Renal pelvis (tissue), 4 donors: ENCODE measurements around the gene ZNF561. TPM values are rescaled to one million over a fixed set of nuclear protein-coding genes. Genes with fewer than 3 reads are reported as not detected.
"Not testable (repeated sequence)": the region's sequence is repeated elsewhere in the genome, so short reads cannot be mapped to it uniquely, and the experiment has no call there.

Source experiments
- DNase-seq: peaks from one replicate; pipeline ENCODE4 v3.0.0-alpha.2; 2013
- polyA plus RNA-seq, 3 donors: library from polyadenylated mRNA; unstranded; fragments of 120-200 nt; gene quantifications; one replicate each; pipeline ENCODE4 v1.2.1, GENCODE V29; 2013; ENCODE audit not compliant: insufficient read length in 3 of 3

ZNF561 gene
- polyA plus RNA-seq, 3 donors: 43.7 to 58.9 (median 57.6) TPM

- peak; percentile 65 for DNase-seq
Observed at GRCh38 chr19:9586764-9587163, 34.3 kb downstream of the ZNF561 start.

- DNase-seq: peak; percentile 92
Observed at GRCh38 chr19:9584073-9584833, 36.8 kb downstream of the ZNF561 start, which contains the start of gene ZNF121. TSS of gene ZNF121 (minus strand) at chr19:9584504. CDS start at chr19:9568097, 16,407 bp downstream.

DNA sequence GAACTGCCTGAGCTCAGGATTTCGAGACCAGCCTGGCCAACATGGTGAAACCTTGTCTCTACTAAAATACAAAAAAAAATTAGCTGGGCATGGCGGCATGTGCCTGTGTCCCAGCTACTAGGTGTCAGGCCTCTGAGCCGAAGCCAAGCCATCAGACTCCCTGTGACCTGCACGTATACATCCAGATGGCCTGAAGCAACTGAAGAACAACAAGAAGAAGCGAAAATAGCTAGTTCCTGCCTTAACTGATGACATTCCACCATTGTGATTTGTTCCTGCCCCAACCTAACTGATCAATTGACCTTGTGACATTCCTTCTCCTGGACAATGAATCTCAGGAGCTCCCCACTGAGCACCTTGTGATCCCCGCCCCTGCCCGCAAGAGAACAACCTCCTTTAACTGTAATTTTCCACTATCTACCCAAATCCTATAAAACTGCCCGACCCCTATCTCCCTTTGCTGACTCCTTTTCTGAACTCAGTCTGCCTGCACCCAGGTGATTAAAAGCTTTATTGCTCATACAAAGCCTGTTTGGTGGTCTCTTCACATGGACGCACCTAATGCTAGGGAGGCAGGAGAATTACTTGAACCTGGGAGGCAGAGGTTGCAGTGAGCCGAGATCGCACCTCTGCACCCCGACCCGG lies 38.8 kb downstream of the ZNF561 start:
- DNase-seq: not testable (repeated sequence)

GRCh38 chr19:9580728-9581127 lies 40.3 kb downstream of the ZNF561 start:
- no peak for DNase-seq

DNA sequence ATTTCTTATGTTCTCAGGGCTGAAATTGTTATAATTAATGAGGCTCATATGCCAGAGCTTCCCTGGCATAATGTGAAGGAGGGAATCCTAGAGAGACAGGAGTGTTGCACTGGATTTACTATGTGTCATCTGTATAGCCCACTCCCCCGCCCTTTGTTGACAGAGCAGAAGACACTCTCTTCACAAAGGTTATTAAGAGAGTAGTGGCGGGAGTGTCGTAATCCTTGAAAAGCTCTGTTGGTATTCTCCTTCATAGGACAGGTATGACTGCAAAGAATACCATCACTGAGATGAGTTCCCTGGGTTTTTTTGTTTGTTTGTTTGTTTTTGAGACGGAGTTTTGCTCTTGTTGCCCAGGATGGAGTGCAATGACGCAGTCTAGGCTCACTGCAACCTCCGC lies 50.8 kb downstream of the ZNF561 start:
- DNase-seq: no peak

DNA sequence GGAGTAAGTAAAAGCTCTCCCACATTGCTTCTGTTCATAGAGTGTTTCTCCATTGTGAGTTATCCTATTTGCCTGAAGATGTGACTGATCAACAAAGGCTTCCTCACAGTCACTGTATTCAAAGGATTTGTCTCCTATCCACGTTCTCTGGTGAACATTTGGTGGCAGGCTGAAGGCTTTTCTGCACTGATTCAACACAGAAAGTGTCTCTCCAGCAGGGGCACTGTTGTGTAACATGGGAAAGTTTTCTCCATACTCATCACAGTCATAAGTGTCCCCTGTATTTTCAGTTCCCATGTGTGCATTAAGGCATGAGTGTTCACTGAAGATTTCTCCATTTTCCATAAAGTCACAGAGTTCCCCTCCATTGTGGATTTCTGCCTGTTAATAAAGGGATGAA lies 54.3 kb downstream of the ZNF561 start:
- no peak for DNase-seq

DNA sequence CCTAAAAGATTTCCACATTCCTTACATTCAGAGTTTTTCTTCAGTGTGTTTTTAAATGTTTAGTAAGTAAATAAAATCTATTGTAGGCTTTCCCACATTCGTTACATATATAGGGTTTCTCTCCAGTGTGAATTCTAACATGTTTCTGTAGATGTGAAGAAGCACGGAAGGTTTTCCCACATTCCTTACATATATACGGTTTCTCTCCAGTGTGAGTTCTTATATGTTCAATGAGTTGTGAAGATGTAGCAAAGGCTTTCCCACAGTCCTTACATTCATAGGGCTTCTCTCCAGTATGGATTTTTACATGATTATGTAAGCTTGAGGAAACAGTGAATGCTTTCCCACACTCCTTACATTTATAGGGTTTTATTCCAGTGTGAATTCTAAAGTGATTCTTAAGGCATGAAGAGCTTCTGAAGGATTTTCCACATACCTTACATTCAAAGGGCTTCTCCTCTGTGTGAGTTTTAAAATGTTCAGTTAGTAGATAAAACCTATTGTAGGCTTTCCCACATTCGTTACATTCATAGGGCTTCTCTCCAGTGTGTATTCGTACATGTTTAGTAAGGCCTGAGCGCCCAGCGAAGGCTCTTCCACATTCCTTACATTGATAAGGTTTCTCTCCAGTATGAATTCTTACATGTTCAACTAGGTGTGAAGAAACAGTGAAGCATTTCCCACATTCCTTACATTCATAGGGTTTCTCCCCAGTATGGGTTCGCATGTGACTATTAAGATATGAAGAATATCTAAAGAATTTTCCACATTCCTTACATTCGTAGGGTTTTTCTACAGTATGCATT lies 54.9 kb downstream of the ZNF561 start:
- DNase-seq: no peak

Other genes with a start within 250 kb of the ZNF561 start
- gene ZNF266, start 185.7 kb downstream of the ZNF561 start, polyA plus RNA-seq: 10 to 100 TPM; 38.2 to 68.5 (median 57.5) TPM
- under 1 TPM; 0.38 to 0.98 (median 0.83) TPM for gene ZNF560, start 122.6 kb downstream of the ZNF561 start, polyA plus RNA-seq
- 10 to 100 TPM; 19.2 to 25.6 (median 25.5) TPM for gene ZNF426, start 82.6 kb downstream of the ZNF561 start, polyA plus RNA-seq
- gene ZNF121, start 36.7 kb downstream of the ZNF561 start, polyA plus RNA-seq: 10 to 100 TPM; 14.4 to 31.7 (median 25.3) TPM
- 10 to 100 TPM; 19.9 to 27.2 (median 26.4) TPM for gene ZNF562, start 53.9 kb upstream of the ZNF561 start, polyA plus RNA-seq
- gene ZNF846, start 147.5 kb upstream of the ZNF561 start, polyA plus RNA-seq: 10 to 100 TPM; 16.8 to 40.0 (median 31.2) TPM
- gene FBXL12, start 197.8 kb upstream of the ZNF561 start, polyA plus RNA-seq: 10 to 100 TPM; 29.8 to 38.6 (median 33.9) TPM
- 100 to 1,000 TPM; 275 to 319 (median 294) TPM for gene UBL5, start 206.7 kb upstream of the ZNF561 start, polyA plus RNA-seq
- gene PIN1, start 214.1 kb upstream of the ZNF561 start, polyA plus RNA-seq: 10 to 100 TPM; 65.8 to 77.5 (median 76.9) TPM